Peyer's patch (tissue), 4 donors: Measurements from ENCODE around the gene PTPRM.

Experiments used
- CTCF ChIP-seq, 6 experiments: fragments of 450-650 bp in 4 of 6; fragments of 200-600 bp in 2 of 6; sonication (generic) in 1 of 6; IDR thresholded peaks; one replicate each; pipeline ENCODE4 v1.5.1; 2017 to 2019; ENCODE audit warnings: antibody characterized with exemption in 6 of 6, mild to moderate bottlenecking in 3 of 6, moderate library complexity in 1 of 6
- POLR2A ChIP-seq, 2 donors: fragments of 450-650 bp; IDR thresholded peaks; one replicate each; pipeline ENCODE4 v1.5.1; 2017; ENCODE audit warnings: antibody characterized with exemption in 2 of 2, mild to moderate bottlenecking in 2 of 2, moderate library complexity in 2 of 2

- TF ChIP-seq CTCF (IDR thresholded peaks at IDR 0.05) (no peak), POLR2A (IDR thresholded peaks at IDR 0.05) (no peak)
Measured at GRCh38 chr18:8169722-8170121, 602.6 kb downstream of the PTPRM start.
